Measurements from ENCODE around the gene CBARP.

- TF ChIP-seq ZMIZ1 (IDR thresholded peaks at IDR 0.05; ENCODE audit: low read depth in 2 of 2, low read length in 2 of 2) (no peak), RCOR1 (IDR thresholded peaks at IDR 0.05; ENCODE audit: borderline replicate concordance in 1 of 2, low read depth in 2 of 2, low read length in 2 of 2) (no peak), GTF2B (IDR thresholded peaks at IDR 0.05; ENCODE audit: extremely low read depth, insufficient read length) (no peak), GABPB2 (CRISPR knock-in tag; conservative IDR thresholded peaks at IDR 0.05) (no peak), JUND (IDR thresholded peaks at IDR 0.05; ENCODE audit: borderline replicate concordance, low read depth, low read length) (no peak), JUND (tag; IDR thresholded peaks at IDR 0.05; ENCODE audit: borderline replicate concordance, low read depth, low read length) (no peak), TCF7 (IDR thresholded peaks at IDR 0.05; ENCODE audit: borderline replicate concordance) (no peak)
These were observed 5.8 kb downstream of the CBARP start for GRCh38 chr19:1231729-1232637.

Measured in K562 (cell line).